ENCODE data around the gene RXFP2.

DNA sequence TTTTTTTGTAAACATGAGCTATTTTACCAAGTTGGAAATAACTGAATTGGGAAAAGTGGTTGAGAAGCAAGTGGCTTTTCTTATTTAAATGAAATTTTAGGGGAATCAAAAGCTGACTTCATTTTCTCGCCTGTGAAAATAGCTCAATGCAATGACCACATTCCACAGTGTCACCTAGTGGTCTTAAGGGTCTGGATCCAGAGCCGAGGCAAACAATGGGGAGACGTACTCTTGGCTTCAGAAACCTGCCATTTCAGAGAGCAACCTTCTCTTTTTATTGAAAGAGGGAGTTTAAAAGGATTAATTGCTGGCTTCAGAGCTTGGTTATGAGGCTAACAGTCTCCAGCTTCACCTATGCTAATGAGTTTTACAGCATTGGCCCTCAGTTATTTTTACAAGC lies 39.7 kb upstream of the RXFP2 start:
- TF ChIP-seq, protein P1, sequence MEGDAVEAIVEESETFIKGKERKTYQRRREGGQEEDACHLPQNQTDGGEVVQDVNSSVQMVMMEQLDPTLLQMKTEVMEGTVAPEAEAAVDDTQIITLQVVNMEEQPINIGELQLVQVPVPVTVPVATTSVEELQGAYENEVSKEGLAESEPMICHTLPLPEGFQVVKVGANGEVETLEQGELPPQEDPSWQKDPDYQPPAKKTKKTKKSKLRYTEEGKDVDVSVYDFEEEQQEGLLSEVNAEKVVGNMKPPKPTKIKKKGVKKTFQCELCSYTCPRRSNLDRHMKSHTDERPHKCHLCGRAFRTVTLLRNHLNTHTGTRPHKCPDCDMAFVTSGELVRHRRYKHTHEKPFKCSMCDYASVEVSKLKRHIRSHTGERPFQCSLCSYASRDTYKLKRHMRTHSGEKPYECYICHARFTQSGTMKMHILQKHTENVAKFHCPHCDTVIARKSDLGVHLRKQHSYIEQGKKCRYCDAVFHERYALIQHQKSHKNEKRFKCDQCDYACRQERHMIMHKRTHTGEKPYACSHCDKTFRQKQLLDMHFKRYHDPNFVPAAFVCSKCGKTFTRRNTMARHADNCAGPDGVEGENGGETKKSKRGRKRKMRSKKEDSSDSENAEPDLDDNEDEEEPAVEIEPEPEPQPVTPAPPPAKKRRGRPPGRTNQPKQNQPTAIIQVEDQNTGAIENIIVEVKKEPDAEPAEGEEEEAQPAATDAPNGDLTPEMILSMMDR (IDR thresholded peaks at IDR 0.05; ENCODE audit: borderline replicate concordance, extremely low read depth, low read length, poor library complexity, severe bottlenecking): peak; percentile 15
- TF ChIP-seq EZH2 (IDR thresholded peaks at IDR 0.05; ENCODE audit: borderline replicate concordance, low read depth, low read length, severe bottlenecking): no peak

Measured in DND-41 (cell line).